ENCODE results near the gene NEURL4.

NEURL4 gene

DNA sequence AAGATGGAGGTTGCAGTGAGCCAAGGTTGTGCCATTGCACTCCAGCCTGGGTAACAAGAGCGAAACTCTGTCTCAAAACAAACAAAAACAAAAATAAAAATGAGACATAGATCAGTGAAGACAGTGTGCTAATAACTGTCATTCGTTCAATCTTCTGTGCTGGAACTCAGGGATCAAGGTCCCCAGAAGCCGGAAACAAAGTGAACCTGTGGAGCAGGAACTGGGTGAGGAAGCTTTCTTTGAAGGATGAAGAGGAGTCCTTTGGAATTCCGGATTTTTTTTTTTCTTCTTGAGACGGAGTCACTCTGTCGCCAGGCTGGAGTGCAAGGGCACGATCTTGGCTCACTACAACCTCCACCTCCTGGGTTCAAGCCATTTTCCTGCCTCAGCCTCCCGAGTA lies 49.7 kb downstream of the NEURL4 start:
- no peak for DNase-seq (ENCODE audit: low spot score)

- DNase-seq (ENCODE audit: low spot score) = no peak
Observed at GRCh38 chr17:7266784-7267183, 62.4 kb downstream of the NEURL4 start.

Data from globus pallidus (tissue), 1 donor.